ENCODE measurements around the gene NT5DC4.

Gene NT5DC4

GRCh38 chr2:112784199-112785189 lies 63.7 kb downstream of the NT5DC4 start, which contains the start of gene IL1A:
IL1A (minus strand) TSS chr2:112784493; CDS start chr2:112783770, 723 bp downstream.
- ATAC-seq (ENCODE audit: low read depth) (peak; percentile 49), DNase-seq (ENCODE audit: low spot score in 2 of 2) (no peak)
- Mint-ChIP-seq H3K27me3 (no peaks in the 10 kb centered on the region), H3K9me3 (no peaks in the 10 kb centered on the region), H3K36me3 (peaks cover 2% of the 10 kb centered on the region), H3K4me3 (peak within 1 kb of the TSS; percentile 55), H3K4me1 (peaks cover 31% of the 10 kb centered on the region), H3K27ac (peak within 1 kb of the TSS; percentile 88)

GRCh38 chr2:112787294-112787693 lies 66.5 kb downstream of the NT5DC4 start:
- Mint-ChIP-seq H3K27ac (no peak overlapping the region), H3K36me3 (peaks cover 2% of the 10 kb centered on the region), H3K4me3 (no peak overlapping the region), H3K9me3 (no peaks in the 10 kb centered on the region), H3K4me1 (peaks cover 22% of the 10 kb centered on the region), H3K27me3 (no peaks in the 10 kb centered on the region)
- ATAC-seq (ENCODE audit: low read depth), result no peak
- no peak for DNase-seq (ENCODE audit: low spot score in 2 of 2)

- Mint-ChIP-seq H3K27ac (no peak overlapping the region), H3K9me3 (no peaks in the 10 kb centered on the region), H3K4me3 (no peak overlapping the region), H3K27me3 (no peaks in the 10 kb centered on the region), H3K4me1 (peaks cover 16% of the 10 kb centered on the region), H3K36me3 (peaks cover 2% of the 10 kb centered on the region)
- DNase-seq (ENCODE audit: low spot score in 2 of 2), result no peak
- no peak for ATAC-seq (ENCODE audit: low read depth)
Measured at GRCh38 chr2:112787729-112788393, 67.0 kb downstream of the NT5DC4 start.

- Mint-ChIP-seq H3K27ac (no peak overlapping the region), H3K36me3 (peaks cover 2% of the 10 kb centered on the region), H3K4me3 (no peak overlapping the region), H3K27me3 (no peaks in the 10 kb centered on the region), H3K4me1 (peaks cover 14% of the 10 kb centered on the region), H3K9me3 (no peaks in the 10 kb centered on the region)
- ATAC-seq (ENCODE audit: low read depth) (no peak), DNase-seq (ENCODE audit: low spot score in 2 of 2) (no peak)
Measured at GRCh38 chr2:112788653-112789052, 67.8 kb downstream of the NT5DC4 start.
